GM12891 (cell line): Measurements from ENCODE around the gene KRT10.
A peak's percentile ranks its signal among the peaks of the same experiment; 100 is the strongest.
"Not testable (repeated sequence)": the region's sequence is repeated elsewhere in the genome, so short reads cannot be mapped to it uniquely, and the experiment has no call there.

Source experiments
- DNase-seq: peaks from one replicate; pipeline ENCODE4 v3.0.0; 2011; ENCODE audit warnings: low spot score; ENCODE audit not compliant: insufficient read length
- FAIRE-seq: peaks from 2 replicates; lab custom pipeline; 2011; peaks lifted over from hg19 to GRCh38; lab: Jason Lieb, UNC
- PAX5 ChIP-seq: IDR thresholded peaks from 2 replicates; pipeline ENCODE4 v1.6.1; 2011; ENCODE audit warnings: low read length, moderate library complexity, mild to moderate bottlenecking; ENCODE audit not compliant: insufficient read depth, severe bottlenecking
- POLR2A ChIP-seq: IDR thresholded peaks from 2 replicates; pipeline ENCODE4 v1.6.1; 2011; ENCODE audit warnings: low read depth, low read length, control low read depth
- POLR2AphosphoS5 ChIP-seq: IDR thresholded peaks from 2 replicates; pipeline ENCODE4 v1.6.1; 2011; ENCODE audit warnings: low read depth, low read length, control low read depth
- POU2F2 ChIP-seq: IDR thresholded peaks from 2 replicates; pipeline ENCODE4 v1.6.1; 2011; ENCODE audit warnings: low read depth, mild to moderate bottlenecking, control low read depth, low read length, moderate library complexity
- SPI1 ChIP-seq: IDR thresholded peaks from 2 replicates; pipeline ENCODE4 v1.6.1; 2011; ENCODE audit warnings: low read depth, low read length, control low read depth
- TAF1 ChIP-seq: IDR thresholded peaks from 2 replicates; pipeline ENCODE4 v1.6.1; 2011; ENCODE audit warnings: low read depth, low read length, control low read depth

KRT10 gene

GRCh38 chr17:40820228-40820838 is 2.1 kb downstream of the KRT10 start:
- DNase-seq, result no peak
- FAIRE-seq, result no peak
- no peak for TF ChIP-seq POLR2AphosphoS5
- no peak for TF ChIP-seq SPI1
- no peak for TF ChIP-seq POLR2A
- TF ChIP-seq PAX5, result no peak
- no peak for TF ChIP-seq TAF1

- TF ChIP-seq SPI1 (no peak), PAX5 (no peak)
- DNase-seq (no peak), FAIRE-seq (no peak)
These were observed 2.8 kb downstream of the KRT10 start for GRCh38 chr17:40819528-40820125.

DNA sequence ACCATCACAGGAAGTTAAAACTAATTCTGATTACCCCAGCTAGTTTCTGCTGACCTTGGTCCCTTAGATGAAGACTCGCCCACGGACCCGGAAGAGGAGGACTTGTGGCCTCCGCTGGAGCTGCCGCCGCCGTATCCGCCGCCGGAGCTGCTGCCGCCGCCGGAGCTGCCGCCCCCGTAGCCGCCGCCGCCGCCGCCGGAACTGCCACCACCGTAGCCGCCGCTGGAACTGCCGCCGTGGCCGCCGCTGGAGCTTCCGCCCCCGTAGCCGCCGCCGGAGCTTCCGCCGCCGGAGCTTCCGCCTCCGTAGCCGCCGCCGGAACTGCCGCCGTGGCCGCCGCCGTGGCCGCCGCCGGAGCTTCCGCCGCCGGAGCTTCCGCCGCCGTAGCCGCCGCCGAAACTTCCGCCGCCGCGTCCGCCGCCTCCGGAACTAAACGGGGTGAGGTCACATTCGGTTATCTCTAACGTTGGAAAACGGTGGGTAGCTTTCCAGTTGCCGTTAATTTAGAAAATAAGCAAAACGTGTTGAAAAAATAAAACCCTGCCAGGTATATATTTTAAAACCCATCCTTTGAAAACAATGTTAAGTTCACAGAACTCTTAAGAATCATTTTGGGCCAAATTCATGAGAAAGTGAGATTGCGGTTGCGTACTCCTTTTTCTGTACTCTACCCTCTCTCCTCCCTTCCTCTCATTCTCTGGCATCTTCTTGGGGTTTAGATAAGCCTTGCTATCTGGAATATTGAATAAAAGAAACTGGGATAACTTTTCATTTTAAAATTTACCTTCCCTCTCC is 3.5 kb downstream of the KRT10 start:
- FAIRE-seq (no peak), DNase-seq (peak; percentile 57)
- TF ChIP-seq POLR2AphosphoS5, result 0 out of 2 replicates have a peak, but pooled peaks have one; percentile 24
- TF ChIP-seq TAF1, result peak; percentile 24; the same call in 1 of the 2 replicates
- peak; percentile 58; the same call in 1 of the 2 replicates for TF ChIP-seq POLR2A
- no peak for TF ChIP-seq SPI1
- no peak for TF ChIP-seq POU2F2
- no peak for TF ChIP-seq PAX5

- DNase-seq, result no peak
- no peak for FAIRE-seq
- TF ChIP-seq POU2F2 (no peak), TAF1 (no peak), POLR2AphosphoS5 (no peak), PAX5 (no peak), POLR2A (no peak), SPI1 (no peak)
These were observed 4.1 kb downstream of the KRT10 start for GRCh38 chr17:40818343-40818732.

- TF ChIP-seq SPI1, result no peak
- TF ChIP-seq POLR2AphosphoS5, result no peak
- TF ChIP-seq TAF1, result no peak
- TF ChIP-seq POU2F2, result no peak
- TF ChIP-seq POLR2A, result no peak
- TF ChIP-seq PAX5, result no peak
- no peak for FAIRE-seq
- DNase-seq, result no peak
These were observed 5.2 kb downstream of the KRT10 start for GRCh38 chr17:40817103-40817682.

DNA sequence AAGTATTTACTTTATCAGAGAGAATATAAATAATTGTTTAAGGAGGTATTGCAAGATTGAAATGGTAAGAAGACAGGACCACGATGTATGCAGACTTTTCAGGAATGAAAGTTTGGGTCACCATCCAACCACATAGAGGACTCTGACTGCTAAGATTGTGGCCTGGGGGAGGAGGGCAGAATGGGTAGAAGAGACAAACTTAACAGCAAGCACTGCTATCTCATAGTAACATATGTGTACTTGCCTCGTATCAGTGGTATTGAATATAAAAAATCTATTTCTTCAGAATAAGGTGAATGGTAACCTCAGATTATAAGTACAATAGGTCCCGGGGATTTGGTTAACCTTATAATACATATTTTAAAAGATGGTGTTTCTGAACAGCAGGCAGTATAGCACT is 5.8 kb downstream of the KRT10 start:
- TF ChIP-seq TAF1 (no peak), SPI1 (no peak), POLR2A (no peak), POLR2AphosphoS5 (no peak), POU2F2 (no peak), PAX5 (no peak)
- FAIRE-seq (no peak), DNase-seq (no peak)

DNA sequence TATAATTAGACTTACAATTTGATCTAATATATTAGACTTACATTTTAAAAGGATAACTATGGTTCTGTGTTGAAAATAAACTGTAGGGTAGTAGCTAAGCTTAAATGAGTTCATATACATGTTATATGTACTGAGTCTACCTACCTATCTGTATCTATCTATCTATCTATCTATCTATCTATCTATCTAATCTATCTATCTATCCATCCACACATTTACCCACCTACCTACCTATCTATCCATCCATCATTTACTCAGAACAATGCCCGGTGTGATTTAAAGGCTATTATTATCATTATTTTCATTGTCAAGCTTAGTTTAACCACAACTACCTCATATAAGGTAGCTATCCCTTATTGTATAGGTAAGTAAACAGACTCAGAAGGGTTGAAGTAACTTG is 7.0 kb downstream of the KRT10 start:
- no peak for FAIRE-seq
- no peak for TF ChIP-seq TAF1

GRCh38 chr17:40814657-40815056 is 7.8 kb downstream of the KRT10 start:
- FAIRE-seq, DNase-seq: not testable (repeated sequence)

More for the DNA sequence above, 7.0 kb downstream of the KRT10 start:
- no peak for DNase-seq

DNA sequence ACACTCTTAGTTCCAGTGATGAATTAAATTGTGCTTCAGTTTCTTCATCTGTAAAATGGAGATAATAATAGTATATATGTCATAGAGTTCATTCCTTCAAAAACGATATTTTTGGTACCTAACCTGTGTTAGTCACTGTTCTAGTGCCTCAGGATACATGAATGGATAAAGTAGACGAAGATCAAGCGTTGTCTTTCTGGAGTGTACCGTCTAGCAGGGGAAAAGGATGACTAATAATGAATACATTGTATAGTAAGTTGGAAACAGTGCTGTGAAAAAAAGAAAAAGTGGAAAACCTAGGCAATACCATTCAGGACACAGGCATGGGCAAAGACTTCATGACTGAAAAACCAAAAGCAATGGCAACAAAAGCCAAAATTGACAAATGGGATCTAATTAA is 8.6 kb downstream of the KRT10 start:
- TF ChIP-seq TAF1 (no peak), SPI1 (no peak), POU2F2 (no peak), POLR2A (no peak), PAX5 (no peak), POLR2AphosphoS5 (no peak)
- DNase-seq, result no peak
- no peak for FAIRE-seq

GRCh38 chr17:40812639-40813038 is 9.8 kb downstream of the KRT10 start:
- no peak for TF ChIP-seq SPI1
- TF ChIP-seq TAF1, result no peak
- TF ChIP-seq POLR2AphosphoS5, result no peak
- TF ChIP-seq PAX5, result no peak
- TF ChIP-seq POU2F2, result no peak
- no peak for TF ChIP-seq POLR2A
- FAIRE-seq, result no peak
- DNase-seq, result no peak
